HG03159 (cell line): ENCODE data around the gene ZNF518B.

Experiments
- ATAC-seq: cut with Tn5 transposase; IDR thresholded peaks from one replicate; pipeline ENCODE4 v1.9.1; 2021; ENCODE audit warnings: mild to moderate bottlenecking, moderate library complexity; ENCODE audit not compliant: unreplicated experiment

Gene ZNF518B, protein sequence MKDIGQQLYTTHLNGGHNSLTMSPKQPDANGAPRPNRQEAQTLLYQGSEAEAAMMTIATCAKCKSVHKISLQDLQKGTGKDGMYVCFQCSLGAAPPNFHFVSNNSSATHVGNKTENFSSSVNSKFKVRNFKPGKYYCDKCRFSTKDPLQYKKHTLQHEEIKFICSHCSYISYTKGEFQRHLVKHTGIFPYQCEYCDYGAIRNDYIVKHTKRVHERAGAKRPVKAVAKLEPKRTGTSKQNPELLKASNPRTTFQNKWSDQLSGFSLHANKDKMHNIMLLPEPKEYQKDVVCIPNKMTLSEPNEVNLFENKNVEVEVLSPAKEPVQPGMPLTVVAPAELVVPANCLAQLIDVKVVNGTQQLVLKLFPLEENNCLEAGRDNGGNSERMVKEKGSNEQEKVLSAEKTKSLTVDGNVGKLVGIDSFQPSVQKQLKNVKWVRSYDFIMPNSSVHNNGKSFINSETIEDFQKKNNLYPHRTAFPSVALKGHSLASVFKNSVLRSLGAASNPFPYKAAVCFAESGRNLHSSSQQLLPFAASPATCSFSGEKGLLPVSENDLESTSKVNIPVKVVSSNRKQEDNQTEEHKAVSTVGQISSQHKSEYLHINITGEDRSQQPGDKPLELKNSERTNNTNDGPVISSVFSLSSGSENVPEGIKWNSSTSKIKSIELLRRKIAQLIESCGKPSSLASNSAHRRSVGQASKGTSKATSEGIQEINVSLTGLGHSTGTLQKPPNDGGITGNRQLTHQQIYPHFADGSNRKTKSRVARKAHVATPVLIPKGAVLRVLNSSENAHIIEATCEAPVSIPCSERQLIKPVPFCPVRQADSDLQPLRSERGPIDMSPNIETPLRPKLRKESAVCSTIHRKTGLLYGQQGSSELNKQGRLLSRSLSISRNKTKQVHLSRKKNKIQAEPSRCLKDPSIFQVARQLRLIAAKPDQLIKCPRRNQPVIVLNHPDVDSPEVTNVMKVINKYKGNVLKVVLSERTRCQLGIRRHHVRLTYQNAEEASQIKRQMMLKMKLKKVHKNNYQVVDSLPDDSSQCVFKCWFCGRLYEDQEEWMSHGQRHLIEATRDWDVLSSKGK

DNA sequence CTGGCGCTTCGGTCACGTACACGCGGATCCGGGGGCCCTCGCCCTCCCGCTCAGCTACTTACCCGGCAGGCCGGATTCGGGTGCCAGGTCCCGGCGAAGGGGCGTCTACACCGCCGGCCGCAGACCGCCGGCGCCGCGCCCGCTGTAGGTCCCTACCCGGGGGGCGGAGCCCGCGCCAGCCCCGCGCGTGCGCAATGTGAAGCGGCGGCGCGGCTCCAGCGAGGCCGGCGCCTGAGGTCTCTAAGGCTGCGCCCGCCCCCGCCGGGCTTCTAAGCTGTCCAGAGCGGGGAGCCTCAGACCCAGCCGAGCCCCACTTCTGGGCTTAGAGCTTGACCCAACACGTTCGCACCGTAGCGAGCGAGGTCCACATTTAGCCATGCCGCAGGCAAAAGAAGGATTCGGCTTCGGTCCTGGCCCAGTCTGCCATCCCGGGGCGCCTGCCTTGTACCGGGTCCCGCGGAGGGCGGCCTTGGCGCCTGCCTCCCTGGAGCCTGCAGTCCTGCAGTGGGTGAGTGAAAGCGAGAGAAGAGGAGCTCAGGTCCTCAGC is at the start of gene ZNF518B:
ZNF518B (minus strand) TSS at position 172 of the 547 bp plus-strand sequence. CDS start 11,098 bp downstream, outside the sequence.
- ATAC-seq = peak; percentile 74

DNA sequence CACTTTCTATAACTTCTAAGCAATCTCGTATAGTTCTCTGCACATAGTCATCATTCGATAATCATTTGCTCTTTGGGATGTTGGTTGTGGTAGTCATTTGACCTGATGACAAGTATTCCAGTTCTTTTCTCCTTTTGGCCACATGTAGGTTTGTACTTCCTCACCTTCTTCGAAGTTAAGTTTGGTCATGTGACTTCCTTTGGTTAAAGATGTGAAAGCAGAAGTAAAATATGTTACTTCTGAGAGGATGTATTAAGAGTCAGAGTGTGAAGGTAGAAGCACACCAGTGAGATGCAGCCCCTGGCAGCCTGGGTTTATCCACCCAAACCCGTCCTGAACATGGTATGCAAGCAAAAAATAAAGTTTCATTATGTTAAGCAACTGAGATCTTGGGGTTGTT is 48.9 kb upstream of the ZNF518B start:
- no peak for ATAC-seq

DNA sequence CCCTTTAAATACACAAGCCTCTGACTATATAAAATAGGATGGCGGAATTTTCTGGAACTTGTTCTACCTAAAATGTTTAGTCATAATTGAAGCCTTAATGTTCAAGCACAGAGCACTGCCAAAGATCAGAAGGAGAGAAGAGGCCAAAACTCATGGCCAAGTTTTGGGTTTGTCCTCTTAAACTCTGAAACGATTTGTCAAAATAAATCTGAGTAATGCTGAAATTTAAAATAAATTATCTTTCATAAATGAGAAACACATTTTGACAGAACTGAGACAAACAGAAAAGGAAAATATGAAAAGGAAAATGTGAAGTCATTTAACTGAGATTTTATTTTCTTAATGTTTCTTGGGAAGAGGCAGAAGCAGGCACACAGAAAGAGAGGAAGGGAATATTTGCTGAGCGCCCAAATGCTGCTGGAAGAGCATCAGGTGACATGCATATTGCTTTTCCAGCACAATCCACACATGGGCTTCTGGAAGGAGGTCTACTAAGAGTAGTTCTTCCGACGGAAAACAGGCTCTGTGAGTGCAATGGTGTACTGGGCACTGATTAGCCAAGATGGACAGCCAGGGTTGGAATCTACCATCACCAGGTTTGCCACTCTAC is 47.4 kb upstream of the ZNF518B start:
- ATAC-seq = no peak

DNA sequence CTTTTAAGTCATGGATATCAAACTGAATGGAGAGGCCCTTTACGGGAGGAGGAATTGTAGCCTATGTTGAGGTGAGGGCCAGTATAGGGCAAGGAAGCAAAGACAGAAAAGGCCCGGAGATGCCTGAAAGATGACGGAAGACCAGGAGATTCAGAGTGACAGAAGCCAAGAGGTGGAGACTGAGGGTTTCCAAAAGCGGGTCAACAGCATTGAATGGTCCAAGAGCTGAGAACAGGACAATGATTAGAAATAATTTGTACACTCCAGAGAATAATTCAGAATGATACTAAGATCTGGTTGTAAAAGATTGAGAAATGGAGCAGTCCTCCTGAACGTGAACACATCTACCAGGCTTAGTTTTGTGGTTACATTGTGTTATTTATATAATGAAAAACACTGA is 45.5 kb upstream of the ZNF518B start:
- ATAC-seq = no peak

DNA sequence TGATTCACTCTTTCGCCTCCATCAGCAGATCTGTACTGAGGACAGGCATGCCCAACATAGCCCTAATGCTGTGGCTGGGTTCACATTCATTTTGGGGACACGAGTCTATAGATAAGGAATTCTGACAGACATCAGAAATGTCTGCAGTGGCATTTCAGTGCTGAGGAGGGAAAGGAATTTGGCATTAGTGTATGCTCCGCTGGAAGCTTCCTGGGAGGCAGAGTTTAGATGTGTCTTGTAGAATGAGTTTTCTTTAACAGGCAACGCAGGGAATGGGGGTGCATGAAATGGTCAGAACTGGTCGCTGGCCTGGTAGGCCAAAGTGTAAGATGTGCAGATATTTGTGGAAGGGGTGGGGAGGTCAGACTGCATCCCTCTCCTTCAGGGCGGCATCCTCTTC is 43.5 kb upstream of the ZNF518B start:
- ATAC-seq = no peak

DNA sequence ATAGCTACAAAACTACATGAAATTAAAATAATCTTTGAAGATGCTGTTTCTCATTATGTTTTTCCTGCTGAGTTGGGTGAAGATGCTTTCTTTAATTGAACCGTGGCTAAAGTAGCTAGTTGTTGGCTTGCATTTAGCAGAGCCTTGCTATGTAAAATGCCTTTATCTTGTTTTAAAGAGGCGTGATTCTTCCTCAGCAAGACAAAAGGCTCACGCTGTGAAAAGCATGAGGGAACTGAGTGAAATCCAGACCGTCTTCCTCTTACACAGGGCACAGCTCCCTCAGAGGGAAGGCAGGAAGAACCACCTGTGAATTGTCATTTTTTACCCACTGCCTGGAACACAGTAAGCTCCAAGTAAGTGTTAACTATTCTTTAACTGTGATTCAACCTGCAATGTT is 39.0 kb upstream of the ZNF518B start:
- no peak for ATAC-seq

DNA sequence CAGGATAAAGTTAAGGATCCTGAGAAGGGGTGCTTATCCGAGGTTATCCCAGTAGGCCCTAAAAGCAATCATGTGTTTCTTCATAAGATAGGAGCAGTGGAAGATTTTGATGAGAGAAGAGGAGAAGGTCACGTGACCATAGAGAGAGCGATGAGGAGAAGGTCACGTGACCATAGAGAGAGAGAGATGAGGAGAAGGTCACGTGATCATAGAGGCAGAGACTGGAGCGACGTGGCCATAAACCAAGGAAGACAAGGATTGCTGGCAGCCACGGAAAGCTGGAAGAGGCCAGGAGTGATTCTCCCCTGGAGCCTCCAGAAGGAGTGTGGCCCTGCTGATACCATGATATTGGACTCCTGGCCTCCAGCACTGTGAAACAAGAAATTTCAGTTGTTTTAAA is 38.4 kb upstream of the ZNF518B start:
- ATAC-seq = no peak

DNA sequence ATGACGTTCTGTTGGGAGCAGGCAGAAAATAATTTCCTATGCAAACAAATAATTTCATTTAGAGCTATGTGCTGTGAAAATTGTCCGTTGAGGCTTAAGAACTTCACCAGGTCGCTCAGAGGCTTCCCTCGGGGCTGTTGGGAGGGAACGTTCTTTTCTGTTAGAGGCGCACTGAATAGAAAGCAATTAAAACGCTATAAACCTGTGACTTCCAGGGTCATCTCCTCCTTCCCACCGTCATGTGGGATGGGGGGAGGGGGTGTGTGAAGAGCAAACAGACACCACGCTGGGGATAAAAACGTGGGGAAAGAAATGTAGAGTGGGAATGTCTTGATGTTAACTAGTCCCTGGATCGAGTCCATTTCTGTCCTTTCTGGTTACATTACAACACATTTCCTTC is 35.2 kb upstream of the ZNF518B start:
- ATAC-seq = no peak

DNA sequence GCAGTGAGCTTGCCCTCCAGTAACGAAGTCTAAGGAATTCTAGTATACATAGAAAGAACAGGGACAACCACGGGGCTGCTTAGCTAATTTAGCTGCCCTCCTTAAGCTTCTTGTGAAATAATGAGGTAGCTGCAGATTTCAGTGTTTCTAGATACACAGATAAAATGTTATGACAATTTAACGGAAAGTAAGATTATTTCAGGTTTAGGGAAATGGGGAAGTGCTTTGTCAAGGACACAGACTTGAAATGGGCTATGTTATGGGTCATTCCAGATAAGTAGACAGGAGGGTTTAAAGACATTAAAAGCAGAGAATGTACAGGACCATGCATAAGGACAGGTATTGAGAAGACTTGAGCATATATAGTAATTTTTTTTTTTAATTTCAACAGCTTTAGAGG is 34.2 kb upstream of the ZNF518B start:
- ATAC-seq = no peak

DNA sequence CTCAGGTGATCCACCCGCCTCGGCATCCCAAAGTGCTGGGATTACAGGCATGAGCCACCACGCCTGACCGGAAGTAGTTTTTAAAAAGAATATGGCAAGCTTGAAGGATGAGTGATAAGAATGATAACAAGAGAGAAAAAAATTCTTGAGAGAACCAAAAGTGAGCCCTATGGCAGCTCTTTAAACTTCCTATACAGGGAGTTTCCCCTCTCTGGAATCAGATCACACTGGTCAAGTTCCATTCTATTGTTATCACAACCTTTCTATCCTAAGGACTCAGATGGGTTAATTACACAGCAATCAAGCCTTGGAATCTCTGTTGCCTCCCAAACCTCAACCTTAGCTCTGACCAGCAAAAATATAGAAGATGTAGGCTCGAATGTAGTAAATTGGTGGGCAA is 33.8 kb upstream of the ZNF518B start:
- ATAC-seq = no peak

DNA sequence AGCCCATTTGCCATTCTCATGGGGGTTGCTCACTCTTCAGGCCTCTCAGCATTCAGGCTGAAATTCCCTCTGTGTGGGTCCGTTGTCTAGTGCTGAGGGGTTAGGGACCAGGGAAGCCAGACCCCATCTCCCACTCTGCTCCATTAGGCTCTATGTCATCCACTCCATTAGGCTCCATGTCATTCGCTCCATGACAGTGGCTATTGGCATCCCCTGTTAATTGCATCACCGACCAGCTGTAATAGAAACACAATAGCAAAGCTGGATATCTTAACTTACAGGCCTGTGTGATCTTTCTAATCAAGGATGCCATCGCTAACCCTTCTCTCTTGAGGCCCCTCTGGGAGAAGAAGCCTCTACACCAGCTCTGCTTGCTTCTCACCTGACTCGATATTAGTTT is 25.7 kb upstream of the ZNF518B start:
- ATAC-seq = no peak

DNA sequence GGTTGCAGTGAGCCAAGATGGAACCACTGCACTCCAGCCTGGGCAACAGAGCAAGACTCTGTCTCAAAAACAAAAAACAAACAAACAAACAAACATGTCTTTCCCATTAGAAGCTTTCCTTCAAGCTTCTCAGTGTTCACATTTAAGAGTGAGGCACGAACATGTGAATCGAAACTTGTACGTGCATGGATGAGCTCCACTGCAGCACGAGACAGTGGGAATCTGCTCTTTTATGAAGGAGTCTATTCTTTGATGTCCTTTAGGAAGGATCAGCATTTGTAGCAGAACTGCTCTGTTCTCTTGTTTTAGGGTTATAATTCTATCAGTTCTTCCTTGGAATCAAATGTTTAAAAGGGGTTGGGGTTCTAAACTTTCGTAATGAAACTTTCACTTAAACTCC is 23.4 kb upstream of the ZNF518B start:
- ATAC-seq = no peak

DNA sequence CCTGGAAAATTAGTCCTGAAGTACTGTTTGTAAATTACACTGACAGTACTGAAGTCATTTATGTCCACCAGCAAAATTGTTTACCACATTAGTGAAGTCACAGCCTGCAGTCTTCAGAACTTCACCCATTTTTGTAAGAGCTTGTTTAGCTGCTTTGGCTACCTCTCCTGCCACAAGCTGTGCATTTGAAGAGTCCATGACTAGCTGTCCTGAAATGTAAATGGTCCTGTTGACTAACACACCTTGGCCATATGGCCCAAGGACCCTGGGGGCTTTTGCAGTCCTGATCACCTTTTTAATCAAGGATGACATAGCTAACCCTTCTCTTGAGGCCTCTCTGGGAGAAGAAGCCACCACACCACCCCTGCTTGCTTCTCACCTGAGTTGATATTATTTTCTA is 21.4 kb upstream of the ZNF518B start:
- no peak for ATAC-seq

DNA sequence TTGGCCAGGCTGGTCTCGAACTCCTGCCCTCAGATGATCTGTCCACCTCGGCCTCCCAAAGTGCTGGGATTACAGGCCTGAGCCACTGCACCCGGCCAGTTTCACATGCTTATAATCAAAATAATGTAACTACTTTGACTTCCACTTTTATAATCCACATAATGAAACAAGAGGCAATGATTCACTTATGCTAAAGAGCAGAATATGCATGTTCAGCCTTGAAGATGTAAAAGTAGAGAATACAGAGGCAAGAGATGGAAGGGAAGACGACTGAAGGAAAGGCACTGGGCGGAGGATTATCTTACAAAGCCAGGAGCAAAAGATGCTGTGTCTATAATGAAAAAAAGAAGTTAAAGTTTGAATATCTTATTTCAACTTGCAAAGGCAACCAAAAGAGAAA is 13.3 kb upstream of the ZNF518B start:
- ATAC-seq = no peak

DNA sequence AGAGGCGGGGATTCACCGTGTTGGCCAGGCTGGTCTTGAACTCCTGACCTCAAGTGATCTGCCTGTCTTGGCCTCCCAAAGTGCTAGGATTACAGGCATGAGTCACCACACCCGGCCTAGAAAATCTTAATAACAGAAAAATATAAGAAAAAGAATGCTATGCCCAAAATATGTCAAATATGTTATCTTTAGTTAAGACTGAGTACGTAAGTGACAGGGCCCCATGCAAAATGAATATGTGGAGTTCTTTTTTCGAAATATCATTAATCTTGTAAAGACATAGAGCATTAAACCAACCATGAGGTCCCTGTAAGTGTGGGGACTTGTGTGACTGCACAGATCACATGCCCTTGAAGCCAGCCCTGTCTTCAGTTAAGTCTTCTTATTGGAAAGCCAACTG is 8.9 kb upstream of the ZNF518B start:
- ATAC-seq = no peak

DNA sequence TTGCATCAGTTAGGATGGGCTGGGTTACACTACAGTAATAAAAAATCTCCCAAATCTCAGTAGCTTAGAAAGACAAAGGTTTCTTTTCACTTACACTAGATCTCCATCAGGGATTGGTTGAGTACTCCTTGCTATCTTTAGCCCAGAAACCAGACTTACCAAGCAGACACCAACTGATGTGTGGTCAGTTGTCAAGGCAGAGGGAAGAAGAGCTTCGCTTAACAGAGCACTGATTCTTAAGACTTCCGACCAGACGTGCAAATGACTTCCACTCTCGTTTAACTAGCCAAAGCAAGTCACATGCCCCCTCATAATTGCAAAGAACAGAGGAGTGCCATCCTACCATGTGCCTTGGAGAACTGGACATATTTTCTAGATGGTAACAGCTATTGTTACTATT is 5.7 kb upstream of the ZNF518B start:
- ATAC-seq = no peak

DNA sequence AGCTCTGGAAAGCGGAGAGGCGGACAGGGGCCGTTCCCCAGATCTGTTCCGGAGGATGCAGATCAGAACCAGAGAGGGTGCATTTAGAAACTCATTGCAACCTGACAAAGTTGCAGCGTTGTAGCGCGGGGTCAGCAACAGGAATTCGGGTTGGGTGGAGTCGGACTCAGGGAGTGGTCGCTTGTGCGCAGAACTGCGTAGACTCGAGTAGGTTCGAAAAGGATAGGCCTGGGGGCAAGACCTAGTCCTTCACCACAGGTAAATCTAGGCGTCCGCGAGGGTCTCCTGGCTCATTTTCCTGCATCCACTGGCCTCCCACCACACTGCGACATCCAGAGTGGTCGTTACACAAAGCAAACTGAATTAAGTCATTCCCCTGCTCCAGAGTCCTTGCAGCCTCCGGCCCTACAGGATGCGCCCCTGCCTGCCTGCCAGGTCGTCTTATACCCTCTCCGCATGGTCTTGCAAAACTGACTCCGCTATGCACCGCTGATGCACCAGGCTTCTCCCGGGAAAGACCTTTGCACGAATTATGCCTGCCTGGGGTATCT is 4.7 kb upstream of the ZNF518B start:
- ATAC-seq = no peak

DNA sequence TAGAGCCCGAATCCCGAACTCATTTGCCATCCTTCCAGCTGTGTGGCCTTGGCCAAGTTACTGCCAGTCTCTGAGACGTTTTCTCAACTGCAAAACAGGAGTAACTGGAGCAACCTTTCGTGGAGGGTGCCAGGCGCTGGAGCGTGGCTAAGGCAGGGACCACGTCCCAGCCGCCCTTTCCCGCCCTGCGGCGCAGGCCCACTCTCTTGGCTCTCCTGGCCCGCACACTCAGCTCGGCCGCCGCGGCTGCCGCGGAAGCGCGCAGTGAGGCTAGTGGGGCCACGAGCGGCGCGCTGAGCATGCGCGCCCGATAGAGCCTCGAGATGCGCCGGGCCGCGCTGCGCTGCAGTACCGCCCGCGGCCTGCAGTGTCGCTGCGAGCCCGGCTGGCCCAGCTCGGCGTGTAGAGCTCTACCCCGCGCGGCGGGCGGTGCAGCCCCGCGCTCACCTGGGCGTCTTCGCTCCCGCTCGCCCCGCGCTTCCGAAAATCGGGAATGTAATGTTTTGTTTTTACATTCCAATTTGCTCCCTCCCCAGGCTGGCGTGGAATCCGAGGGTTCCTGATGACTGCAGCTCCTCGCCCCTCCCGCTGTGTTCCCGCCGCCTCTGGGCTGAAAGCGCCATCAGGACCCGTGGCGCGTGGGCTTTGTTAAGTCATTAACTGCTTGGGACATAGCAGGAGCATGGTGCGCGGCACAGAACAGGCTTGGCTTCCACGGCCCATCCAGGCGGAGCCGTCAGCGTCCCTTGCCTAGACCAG is 4.0 kb upstream of the ZNF518B start:
- ATAC-seq = peak; percentile 80

DNA sequence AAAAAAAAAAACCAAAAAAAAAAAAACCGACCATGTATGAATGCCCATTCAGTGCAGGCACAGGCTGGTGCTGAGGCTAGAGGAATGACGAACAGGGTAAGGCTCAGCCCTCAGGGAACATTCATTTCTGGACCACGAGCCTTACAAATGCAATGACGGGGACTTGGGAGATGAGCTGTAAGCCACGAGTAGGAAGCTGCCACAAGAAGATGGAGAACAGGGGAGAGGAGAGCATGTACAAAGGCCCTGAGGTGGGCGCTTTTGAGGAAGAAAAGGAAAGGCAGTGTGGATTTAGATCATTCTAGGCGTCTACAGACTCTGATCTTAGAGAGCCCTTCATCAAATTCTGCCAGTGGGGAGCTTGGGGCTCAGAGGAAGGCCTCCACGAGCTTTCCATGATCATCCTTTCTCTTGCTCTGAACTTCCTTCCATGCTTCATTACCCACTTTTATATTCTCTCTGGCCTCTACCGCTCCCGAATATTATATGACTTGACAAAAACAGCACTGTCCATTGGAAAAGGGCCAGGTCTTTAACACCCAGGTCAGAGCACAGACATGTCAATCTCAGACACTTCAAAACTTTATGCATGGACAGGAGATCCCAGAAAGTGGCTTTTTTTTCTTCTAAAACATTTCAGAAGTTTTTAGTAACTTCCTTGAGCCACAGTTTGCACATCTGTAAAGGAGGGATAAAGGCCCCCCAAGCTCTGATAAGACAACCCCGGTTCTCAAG is 3.3 kb upstream of the ZNF518B start:
- no peak for ATAC-seq
